ELF-1 (cell line): ENCODE measurements around the gene TLE5.
A peak's percentile ranks its signal among the peaks of the same experiment; 100 is the strongest.
"Not testable (repeated sequence)": the region's sequence is repeated elsewhere in the genome, so short reads cannot be mapped to it uniquely, and the experiment has no call there.

Experiments used
- DNase-seq: peaks from one replicate; pipeline ENCODE4 v3.0.0-alpha.2; 2016; ENCODE audit warnings: low read depth, low spot score

Gene TLE5

GRCh38 chr19:3045191-3045590 is 17.1 kb downstream of the TLE5 start:
- DNase-seq, result no peak

DNA sequence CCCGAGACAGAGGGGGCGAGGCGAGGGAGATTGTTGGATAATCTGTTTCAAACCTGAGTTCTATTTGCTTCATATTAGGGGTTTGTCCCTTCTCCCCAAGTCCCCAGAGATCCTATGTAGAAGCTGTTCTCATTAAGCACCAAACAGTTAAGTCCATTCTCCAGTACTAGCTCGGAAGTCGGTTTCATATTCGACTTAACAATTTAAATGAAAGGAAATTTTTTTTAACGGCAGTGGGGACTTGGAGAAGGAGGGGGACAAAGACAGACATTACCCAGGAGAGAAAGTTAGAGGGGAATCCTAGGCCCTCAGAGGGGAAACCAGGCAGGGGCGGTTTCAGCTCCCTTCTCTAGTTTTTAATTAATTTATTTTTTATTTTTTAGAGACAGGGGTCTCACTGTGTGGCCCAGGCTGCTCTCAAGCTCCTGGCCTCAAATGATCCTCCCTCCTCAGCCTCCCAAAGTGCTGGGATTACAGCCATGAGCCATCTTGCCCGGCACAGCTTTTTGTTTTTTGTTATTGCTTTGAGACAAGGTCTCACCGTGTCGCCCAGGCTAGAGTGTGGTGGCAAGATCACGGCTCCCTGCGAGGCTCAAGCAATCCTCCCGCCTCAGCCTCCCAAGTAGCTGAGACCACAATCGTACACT is 19.6 kb downstream of the TLE5 start:
- DNase-seq, result no peak

- DNase-seq, result no peak
Measured at GRCh38 chr19:3041761-3042620, 20.3 kb downstream of the TLE5 start.

GRCh38 chr19:3041327-3041726 is 21.0 kb downstream of the TLE5 start:
- no peak for DNase-seq

GRCh38 chr19:3039641-3040077 is 22.6 kb downstream of the TLE5 start:
- DNase-seq, result peak; percentile 26

- DNase-seq, result no peak
Measured at GRCh38 chr19:3039125-3039524, 23.2 kb downstream of the TLE5 start.

- no peak for DNase-seq
Measured at GRCh38 chr19:3038214-3038613, 24.1 kb downstream of the TLE5 start.

- DNase-seq, result not testable (repeated sequence)
Measured at GRCh38 chr19:3036977-3037544, 25.2 kb downstream of the TLE5 start.

DNA sequence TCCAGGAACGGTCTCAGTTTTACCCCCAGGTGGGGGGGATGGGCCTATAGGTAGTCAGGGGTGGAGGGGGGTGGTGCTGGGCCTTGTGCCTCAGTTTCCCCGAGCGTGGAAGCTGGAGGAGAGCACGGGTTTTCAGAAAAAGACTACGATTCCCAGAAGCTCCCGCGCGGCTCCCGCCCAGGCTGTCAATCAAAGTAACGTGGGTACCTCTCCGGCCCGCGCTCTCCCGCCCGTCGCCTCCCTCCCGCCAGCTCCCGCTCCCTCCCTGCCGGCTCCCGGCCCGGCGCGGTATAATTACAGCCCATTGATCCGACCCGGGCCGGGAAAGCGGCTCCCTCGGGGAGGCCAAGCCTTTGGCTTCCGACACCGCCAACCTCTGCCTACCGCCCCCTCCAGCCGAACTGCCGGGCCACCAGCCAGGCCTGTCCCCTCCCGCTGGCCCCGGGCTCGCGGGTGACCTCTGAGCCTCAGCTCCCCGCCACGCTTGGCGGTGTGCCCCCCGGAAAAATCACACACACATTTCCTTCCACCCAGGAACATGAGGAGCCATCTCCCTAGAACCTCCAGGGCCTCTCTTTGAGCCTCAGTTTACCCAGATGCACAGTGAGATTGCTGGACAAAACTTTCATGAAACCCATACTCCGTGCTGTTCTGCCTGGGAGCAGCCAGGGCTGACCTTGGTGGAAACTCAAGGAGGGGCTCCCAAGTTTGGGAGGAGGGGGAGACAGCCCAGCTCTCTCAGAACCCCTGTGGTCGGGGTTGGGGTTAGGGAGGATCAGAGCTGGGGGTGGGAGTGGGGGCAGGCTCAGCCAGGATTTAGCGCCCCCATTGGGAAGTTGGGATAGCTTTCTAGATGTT is 25.9 kb downstream of the TLE5 start:
- DNase-seq, result peak; percentile 98

- peak; percentile 100 for DNase-seq
Measured at GRCh38 chr19:3035542-3036118, 26.7 kb downstream of the TLE5 start.

GRCh38 chr19:3034656-3035541 is 27.4 kb downstream of the TLE5 start:
- DNase-seq, result peak; percentile 66

DNA sequence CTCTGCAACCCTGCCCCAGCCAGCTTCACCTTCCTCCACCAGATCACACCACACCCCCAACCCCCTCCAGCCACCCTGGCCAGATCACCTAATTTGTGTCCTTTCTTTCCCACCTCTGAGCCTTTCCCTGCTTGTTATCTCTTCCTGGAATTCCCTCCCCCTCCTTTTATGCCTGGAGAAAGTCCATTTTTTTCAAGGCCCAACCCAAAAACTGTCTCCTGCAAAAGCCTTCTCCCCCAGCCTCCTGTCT is 28.0 kb downstream of the TLE5 start:
- peak; percentile 91 for DNase-seq

GRCh38 chr19:3033595-3034405 is 28.5 kb downstream of the TLE5 start:
- DNase-seq, result peak; percentile 4

GRCh38 chr19:3031607-3031867 is 30.8 kb downstream of the TLE5 start:
- DNase-seq, result no peak

DNA sequence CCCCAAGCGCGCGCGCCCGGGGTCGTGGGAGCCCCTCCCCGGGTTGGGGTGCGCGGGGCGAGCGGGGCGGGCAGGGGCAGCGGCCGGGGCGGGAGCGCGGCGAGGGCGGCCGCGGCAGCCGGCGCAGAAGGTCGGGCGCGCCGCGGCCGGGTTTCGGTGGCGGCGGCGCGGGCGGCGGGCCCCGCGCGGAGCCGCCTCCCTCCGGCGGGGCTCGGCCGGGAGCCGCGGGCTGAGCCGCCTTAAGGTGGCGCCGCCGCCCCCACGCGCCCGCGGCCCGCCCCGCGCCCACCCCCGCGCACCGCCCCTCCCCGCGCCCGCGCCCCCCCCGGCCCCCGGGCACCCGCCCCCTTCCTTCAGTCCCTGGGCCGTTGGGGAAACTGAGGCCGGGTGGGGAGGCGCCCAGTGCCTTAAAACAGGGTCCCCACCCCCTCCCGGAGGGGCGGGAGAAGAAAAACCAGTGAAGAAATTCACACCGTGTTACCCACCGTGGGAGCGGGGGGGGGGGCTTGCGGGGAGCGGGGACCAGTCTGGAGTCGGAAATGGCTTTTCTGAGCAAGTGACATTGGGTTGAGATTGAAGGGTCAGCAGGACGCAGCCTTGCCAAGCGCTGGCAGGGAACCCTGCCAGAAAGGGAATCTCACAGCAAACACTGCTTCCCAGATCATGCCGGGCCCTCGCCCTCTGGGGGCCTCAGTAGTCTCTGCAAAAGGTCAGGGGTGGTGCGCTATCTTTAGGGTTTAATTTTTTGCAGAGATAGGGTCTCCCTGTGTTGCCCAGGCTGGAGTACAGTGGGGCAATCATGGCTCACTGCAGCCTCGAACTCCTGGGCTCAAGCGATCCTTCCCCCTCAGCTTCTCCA is 33.0 kb downstream of the TLE5 start, which contains the start of gene TLE2:
TLE2 (minus strand) TSS at position 216 of the 859 bp plus-strand sequence. CDS start 376 bp downstream, outside the sequence.
- no peak for DNase-seq

DNA sequence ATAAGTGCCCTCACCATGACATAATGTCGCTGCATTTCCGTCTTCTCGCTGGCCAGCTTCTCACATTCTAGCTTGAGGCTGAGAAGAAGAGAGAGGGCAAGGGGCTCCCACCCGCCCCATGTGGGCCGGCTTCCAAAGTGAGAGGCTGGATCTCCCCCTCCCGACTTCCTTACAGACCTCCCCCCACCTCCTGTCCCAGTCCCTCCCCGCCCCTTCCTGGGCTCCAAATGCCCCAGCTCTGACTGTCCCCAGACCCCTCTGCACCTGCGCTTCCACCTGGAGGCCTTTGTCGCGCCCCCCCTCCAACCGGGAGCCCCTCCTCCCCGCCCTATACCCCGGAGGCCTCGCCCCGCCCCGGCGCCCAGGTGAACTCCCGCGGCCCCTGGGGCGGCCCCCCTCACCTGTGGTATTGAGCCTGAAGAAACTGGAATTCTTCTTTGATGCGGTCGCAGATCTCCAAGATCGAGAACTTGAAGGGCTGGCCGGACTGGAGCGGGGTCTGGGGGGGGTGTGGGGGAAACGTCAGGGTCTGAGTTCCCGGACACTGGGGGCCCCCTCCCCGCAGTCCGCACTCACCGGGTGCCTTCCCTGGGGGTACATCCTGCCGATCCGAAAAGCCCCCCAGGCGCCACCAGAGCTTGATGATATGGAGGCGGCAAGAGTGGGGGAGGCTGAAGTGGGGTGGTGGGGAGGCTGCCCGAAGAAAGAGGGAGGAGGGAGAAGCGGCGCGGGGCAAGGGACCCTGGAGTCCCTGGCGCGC is 33.8 kb downstream of the TLE5 start:
- no peak for DNase-seq

DNA sequence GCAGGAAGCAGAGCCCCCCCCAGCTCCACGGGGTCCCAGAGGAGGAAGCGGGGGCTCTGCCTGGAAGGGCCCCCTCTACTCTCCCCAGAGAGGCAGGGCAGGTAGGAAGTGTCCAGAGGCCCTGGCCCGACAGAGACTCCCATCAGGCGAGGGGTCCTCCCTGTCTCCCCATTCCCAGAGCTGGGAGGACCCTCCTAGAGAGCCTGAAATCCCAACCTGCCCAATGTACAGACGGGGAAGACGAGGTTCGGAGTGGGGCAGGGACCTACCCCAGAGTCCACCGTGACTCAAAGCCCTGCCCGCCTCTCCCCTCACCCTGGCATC is 34.4 kb downstream of the TLE5 start:
- DNase-seq, result no peak

GRCh38 chr19:3027292-3027691 is 35.0 kb downstream of the TLE5 start:
- no peak for DNase-seq
